Caco-2 (cell line): ENCODE data around the gene TXNDC12. TPM values are rescaled to one million over a fixed set of nuclear protein-coding genes. Genes with fewer than 3 reads are reported as not detected.

Experiments used
- BruUV-seq: library from RNA; stranded (reverse); fragments of 400-500 nt; replicated peaks from 2 replicates; lab custom pipeline; 2021; lab: Mats Ljungman, UMichigan
- CTCF ChIA-PET: fragments of 300-600 bp; sonication (Branson Sonifier 250); formaldehyde crosslinking; loops from one replicate; lab custom pipeline; 2022; ENCODE audit warnings: antibody characterized with exemption; lab: Charles Lee
- POLR2A ChIA-PET: fragments of 300-600 bp; sonication (Branson Sonifier 250); formaldehyde crosslinking; loops from one replicate; lab custom pipeline; 2022; ENCODE audit warnings: antibody characterized with exemption; lab: Charles Lee
- DNase-seq, 2 experiments: peaks; one replicate each; pipeline versions ENCODE4 v3.0.0 to v3.0.0-alpha.2; 2020 to 2022
- H3K27me3 ChIP-seq: replicated peaks from 2 replicates; pipeline ENCODE4 v1.6.0; 2011; ENCODE audit warnings: low read length; ENCODE audit not compliant: control insufficient read depth, insufficient read depth
- H3K36me3 ChIP-seq: 2 replicates; pipeline ENCODE4 v1.5.1; 2011; ENCODE audit warnings: low read length; ENCODE audit not compliant: control insufficient read depth, insufficient read depth
- H3K4me1 ChIP-seq: fragments of 250-450 bp; sonication (Bioruptor Pico); 2 replicates; pipeline ENCODE4 v1.5.1; 2020; ENCODE audit warnings: mild to moderate bottlenecking
- H3K4me3 ChIP-seq: 2 replicates; pipeline ENCODE4 v1.5.1; 2011; ENCODE audit warnings: low read depth, mild to moderate bottlenecking, control low read depth, low read length
- H3K9me3 ChIP-seq: fragments of 250-450 bp; sonication (Bioruptor Pico); 2 replicates; pipeline ENCODE4 v1.5.1; 2020; ENCODE audit warnings: mild to moderate bottlenecking, moderate library complexity
- H3K27ac Mint-ChIP-seq: one replicate; pipeline ENCODE4 v1.8.0; 2022; ENCODE audit warnings: mixed read lengths; ENCODE audit not compliant: unreplicated experiment
- H3K27me3 Mint-ChIP-seq: one replicate; pipeline ENCODE4 v1.8.0; 2022; ENCODE audit warnings: mixed read lengths; ENCODE audit not compliant: insufficient read depth, unreplicated experiment
- H3K36me3 Mint-ChIP-seq: one replicate; pipeline ENCODE4 v1.8.0; 2022; ENCODE audit warnings: mild to moderate bottlenecking, mixed read lengths; ENCODE audit not compliant: insufficient read depth, unreplicated experiment
- H3K4me1 Mint-ChIP-seq: one replicate; pipeline ENCODE4 v1.8.0; 2022; ENCODE audit warnings: low read depth, mixed read lengths; ENCODE audit not compliant: unreplicated experiment
- H3K4me3 Mint-ChIP-seq: one replicate; pipeline ENCODE4 v1.8.0; 2022; ENCODE audit warnings: mild to moderate bottlenecking, moderate library complexity, mixed read lengths; ENCODE audit not compliant: unreplicated experiment
- H3K9me3 Mint-ChIP-seq: one replicate; pipeline ENCODE4 v1.8.0; 2022; ENCODE audit warnings: mixed read lengths; ENCODE audit not compliant: unreplicated experiment
- CTCF ChIP-seq, 2 experiments: fragments of 200-600 bp in 1 of 2; IDR thresholded peaks; 1 replicate in 1 of 2; 2 replicates in 1 of 2; pipeline versions ENCODE4 v1.5.1 to v1.8.0; 2011 to 2022; ENCODE audit warnings: antibody characterized with exemption in 1 of 2, control low read depth in 1 of 2, inconsistent platforms in 1 of 2, low read depth in 1 of 2, low read length in 1 of 2, mild to moderate bottlenecking in 1 of 2, moderate library complexity in 1 of 2; ENCODE audit not compliant: insufficient read depth in 1 of 2, severe bottlenecking in 1 of 2, unreplicated experiment in 1 of 2
- intact Hi-C: fragments of 100-400 bp; cut with micrococcal nuclease; formaldehyde crosslinking; loops from one replicate; pipeline ENCODE4 v1.10.0; 2022; ENCODE audit not compliant: unreplicated experiment
- total RNA-seq: library from RNA; stranded (reverse); gene quantifications from 2 replicates; pipeline ENCODE4 v1.2.3, GENCODE V29; 2022

The TXNDC12 gene
- total RNA-seq, 1 experiment from 2014 or later: 61.1 TPM

GRCh38 chr1:52045236-52045635 lies 9.8 kb downstream of the TXNDC12 start:
- ChIA-PET POLR2A (no interaction called here), CTCF (no interaction called here)
- Mint-ChIP-seq H3K9me3 (no peaks in the 10 kb centered on the region), H3K4me1 (no peaks in the 10 kb centered on the region), H3K4me3 (no peak overlapping the region), H3K36me3 (peaks cover 17% of the 10 kb centered on the region), H3K27ac (no peak overlapping the region), H3K27me3 (no peaks in the 10 kb centered on the region)
- no TSS peak for BruUV-seq
- no peak for DNase-seq
- Histone ChIP-seq H3K9me3 (no peaks in the 10 kb centered on the region), H3K4me1 (no peaks in the 10 kb centered on the region), H3K27me3 (no peaks in the 10 kb centered on the region), H3K4me3 (no peak overlapping the region), H3K36me3 (no peaks in the 10 kb centered on the region)
- intact Hi-C loops: no loop called here
- TF ChIP-seq CTCF (IDR thresholded peaks at IDR 0.05; ENCODE audit: insufficient read depth in 1 of 2, low read depth in 1 of 2, low read length in 1 of 2, severe bottlenecking in 1 of 2, unreplicated experiment in 1 of 2): no peak

- ChIA-PET POLR2A (no interaction called here), CTCF (no interaction called here)
- no peak for DNase-seq
- intact Hi-C loops: no loop called here
- TF ChIP-seq CTCF (IDR thresholded peaks at IDR 0.05; ENCODE audit: insufficient read depth in 1 of 2, low read depth in 1 of 2, low read length in 1 of 2, severe bottlenecking in 1 of 2, unreplicated experiment in 1 of 2): no peak
- no peaks in the 10 kb centered on the region for H3K4me1 Mint-ChIP-seq
- no peak overlapping the region for H3K27ac Mint-ChIP-seq
- no peaks in the 10 kb centered on the region for H3K27me3 Mint-ChIP-seq
- Histone ChIP-seq H3K27me3 (no peaks in the 10 kb centered on the region), H3K4me3 (no peak overlapping the region), H3K36me3 (no peaks in the 10 kb centered on the region; the same call in 1 of the 2 replicates), H3K4me1 (no peaks in the 10 kb centered on the region), H3K9me3 (no peaks in the 10 kb centered on the region)
- no peak overlapping the region for H3K4me3 Mint-ChIP-seq
- H3K36me3 Mint-ChIP-seq: peaks cover 20% of the 10 kb centered on the region
- no peaks in the 10 kb centered on the region for H3K9me3 Mint-ChIP-seq
- BruUV-seq: no TSS peak
Measured at GRCh38 chr1:52041551-52042185, 13.3 kb downstream of the TXNDC12 start.

GRCh38 chr1:52037909-52038308 lies 17.1 kb downstream of the TXNDC12 start:
- Histone ChIP-seq H3K27me3 (no peaks in the 10 kb centered on the region), H3K9me3 (no peaks in the 10 kb centered on the region), H3K4me3 (no peak overlapping the region), H3K4me1 (no peaks in the 10 kb centered on the region), H3K36me3 (no peaks in the 10 kb centered on the region; the same call in 1 of the 2 replicates)
- Mint-ChIP-seq H3K27ac (no peak overlapping the region), H3K4me3 (no peak overlapping the region), H3K27me3 (no peaks in the 10 kb centered on the region), H3K36me3 (peaks cover 16% of the 10 kb centered on the region), H3K9me3 (no peaks in the 10 kb centered on the region), H3K4me1 (no peaks in the 10 kb centered on the region)
- CTCF ChIA-PET: no interaction called here
- no peak for DNase-seq
- intact Hi-C loops: no loop called here
- no peak for TF ChIP-seq CTCF (IDR thresholded peaks at IDR 0.05; ENCODE audit: insufficient read depth in 1 of 2, low read depth in 1 of 2, low read length in 1 of 2, severe bottlenecking in 1 of 2, unreplicated experiment in 1 of 2)
- BruUV-seq: no TSS peak
- POLR2A ChIA-PET: interaction anchor here (1.1 kb wide), 1 partner anchor 18 kb away, joined by 8 read pairs; no protein-coding TSS in a partner anchor
